GM10847 (cell line): ENCODE results near the gene HES4.

Experiments
- POLR2A ChIP-seq: IDR thresholded peaks from 2 replicates; pipeline ENCODE4 v1.6.1; 2011; ENCODE audit not compliant: insufficient read length; ENCODE audit errors: extremely low read depth

HES4 gene

GRCh38 chr1:1005774-1006304 is 5.9 kb upstream of the HES4 start:
- no peak for TF ChIP-seq POLR2A

DNA sequence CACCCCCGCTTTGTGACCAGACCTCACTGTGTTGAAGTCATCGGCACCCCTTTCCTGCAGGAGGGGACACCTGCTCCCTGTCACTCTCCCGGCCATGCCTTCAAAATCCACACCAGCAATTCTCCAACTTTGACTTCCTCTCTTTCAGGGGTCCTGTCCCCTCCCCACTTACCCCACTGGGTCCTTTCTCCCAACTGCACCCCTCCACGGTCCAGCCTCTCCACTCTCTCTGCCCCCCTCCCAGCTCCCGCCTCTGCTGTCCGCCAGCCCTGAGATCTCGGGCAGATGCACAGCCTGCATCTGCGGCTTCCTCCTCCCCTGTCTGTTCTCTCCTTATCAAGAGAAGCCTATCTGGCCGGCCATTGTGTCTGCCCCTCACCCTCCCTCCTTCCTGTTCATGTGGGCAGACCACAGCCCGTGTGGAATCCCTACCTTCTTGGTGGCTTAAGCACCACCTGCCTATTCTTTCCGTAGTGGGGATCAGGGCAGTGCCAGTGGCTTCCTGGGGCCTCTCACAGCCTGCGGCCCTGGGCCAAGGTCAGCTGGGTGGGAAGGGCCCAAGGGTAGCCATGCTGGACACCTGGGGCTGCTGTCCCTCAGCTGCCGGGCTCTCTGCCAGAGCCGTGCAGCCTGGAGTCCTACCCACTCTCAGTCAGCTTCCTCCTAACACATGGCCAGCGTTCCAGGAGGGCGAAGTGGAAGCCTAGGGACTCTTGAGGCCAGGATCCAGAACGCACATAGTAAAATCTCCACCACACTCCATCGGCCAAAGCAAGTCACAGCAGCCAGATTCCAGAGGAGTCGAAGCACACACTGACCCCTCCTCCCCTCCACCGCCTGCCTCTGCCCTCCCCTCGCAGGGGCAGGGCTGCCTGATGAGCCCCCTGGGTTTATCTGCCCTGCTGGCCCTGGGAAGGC is 5.1 kb upstream of the HES4 start:
- no peak for TF ChIP-seq POLR2A

GRCh38 chr1:1004420-1004779 is 4.5 kb upstream of the HES4 start:
- no peak for TF ChIP-seq POLR2A

DNA sequence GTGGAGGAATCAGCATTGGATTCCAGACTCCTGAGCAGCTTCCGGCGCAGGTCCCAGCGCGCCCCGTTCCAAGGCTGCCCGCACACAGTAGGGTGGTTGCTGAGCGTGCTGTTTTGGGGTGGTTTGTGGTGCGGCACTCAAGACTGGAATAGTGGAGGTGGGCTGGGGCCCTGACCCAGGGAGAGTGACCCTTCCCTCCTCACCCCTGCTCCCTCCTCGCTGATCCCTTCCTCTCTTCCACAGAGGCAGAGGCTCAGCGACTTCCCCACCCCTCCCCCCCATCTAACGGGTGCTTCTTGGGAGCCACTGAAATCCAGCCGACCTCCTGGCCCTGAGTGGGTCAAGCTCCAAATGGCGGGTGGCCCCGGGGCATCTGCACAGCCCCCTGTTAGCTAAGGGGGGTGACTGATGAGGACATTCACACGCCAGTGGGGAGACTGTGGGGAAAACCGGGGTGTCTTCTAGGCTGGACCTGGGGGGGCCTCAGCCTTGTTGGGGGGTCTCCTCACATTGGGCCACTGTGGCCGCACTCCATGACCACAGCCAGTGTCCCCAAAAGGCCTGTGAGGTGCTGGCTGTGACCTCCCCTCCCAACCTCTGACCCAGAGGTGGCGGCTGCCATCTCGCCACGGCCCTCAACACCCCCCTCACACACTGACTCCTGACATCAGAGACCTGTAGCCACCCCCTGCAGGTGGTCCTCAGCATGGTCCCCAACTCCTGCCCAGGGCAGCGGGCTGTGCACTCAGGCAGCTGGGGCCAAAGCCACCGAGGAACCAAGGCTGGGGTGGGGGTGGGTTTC is 3.9 kb upstream of the HES4 start:
- no peak for TF ChIP-seq POLR2A

GRCh38 chr1:1001057-1001783 is 1.3 kb upstream of the HES4 start:
- TF ChIP-seq POLR2A: no peak

DNA sequence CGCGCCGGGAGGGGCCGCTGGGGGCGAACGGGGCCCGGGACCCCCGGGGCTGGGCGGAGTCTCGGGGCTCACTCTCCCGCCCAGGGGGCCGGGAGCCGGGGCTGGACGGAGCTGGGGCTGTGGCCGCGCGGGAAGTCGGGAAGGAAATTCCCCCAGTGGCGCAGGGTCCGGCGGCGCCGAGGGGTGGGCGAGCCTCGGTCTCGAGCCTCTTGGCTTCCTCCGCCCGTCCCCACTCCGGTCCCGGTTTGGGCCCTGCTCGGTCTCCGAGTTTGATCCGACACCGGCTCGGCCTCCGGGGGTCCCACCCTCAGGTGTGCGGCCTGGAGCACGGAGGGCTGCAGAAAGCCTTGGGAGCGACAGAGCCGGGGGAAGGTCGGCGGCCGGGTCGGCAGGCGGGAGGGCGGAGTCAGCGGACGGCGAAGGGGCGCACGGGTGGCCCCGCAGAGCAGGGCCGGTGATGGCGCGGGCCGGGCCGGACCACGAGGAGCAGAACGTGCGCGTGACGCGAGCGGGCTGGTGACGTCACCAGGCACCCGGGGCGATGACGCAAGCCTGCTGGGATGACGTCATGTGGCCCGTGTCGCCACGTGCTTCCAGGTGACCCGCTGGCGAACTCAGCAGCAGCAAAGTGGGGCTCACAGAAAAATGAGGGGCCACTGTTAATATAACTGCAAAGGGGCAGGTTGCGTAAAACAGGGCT is 610 bp upstream of the HES4 start:
- no peak for TF ChIP-seq POLR2A

DNA sequence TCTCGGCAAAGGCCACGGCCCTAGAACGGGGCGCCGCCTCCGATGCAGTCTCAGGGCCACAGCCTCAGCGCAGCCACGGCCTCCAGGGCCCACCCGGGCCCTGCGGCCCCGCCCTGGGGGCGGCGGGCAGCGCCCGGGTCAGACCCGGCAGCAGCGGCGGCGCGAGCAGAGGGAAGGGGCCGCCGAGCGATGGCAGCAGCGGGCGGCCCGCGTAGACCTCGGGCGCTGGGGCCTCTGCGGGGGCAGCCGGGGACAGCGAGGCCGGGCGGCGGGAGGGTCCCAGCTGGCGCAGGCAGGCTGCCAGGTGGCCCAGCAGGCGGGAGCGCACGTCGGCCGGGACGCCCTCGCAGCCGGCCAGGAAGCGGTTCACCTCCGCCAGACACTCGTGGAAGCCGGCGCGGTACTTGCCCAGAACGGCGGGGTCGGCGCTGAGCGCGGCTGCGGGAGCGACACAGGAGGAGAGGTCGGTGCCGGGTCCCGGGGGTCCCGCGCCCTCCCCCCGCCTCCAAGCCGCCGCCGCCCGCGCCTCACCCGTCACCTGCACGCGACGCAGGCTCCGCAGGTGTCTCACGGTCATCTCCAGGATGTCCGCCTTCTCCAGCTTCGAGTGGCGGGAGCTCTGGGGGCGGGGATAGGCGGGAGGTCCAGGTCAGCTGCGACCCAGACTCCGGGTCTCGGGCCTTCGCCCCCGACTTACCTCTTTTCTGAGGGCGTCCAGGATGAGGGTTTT is 737 bp downstream of the HES4 start:
- no peak for TF ChIP-seq POLR2A

DNA sequence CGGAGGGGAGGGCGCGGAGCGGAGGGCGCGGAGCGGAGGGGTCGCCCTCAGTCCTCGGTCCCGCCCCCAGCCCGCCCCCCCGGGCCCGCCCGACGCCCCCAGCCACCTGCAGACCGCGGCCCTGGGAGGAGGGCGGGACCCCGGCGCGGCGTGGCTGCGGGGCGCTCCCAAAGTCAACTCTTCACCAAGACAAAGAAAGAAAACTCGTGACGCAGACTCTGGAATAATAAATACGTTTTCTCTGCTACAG is 1.2 kb downstream of the HES4 start:
- TF ChIP-seq POLR2A: no peak

DNA sequence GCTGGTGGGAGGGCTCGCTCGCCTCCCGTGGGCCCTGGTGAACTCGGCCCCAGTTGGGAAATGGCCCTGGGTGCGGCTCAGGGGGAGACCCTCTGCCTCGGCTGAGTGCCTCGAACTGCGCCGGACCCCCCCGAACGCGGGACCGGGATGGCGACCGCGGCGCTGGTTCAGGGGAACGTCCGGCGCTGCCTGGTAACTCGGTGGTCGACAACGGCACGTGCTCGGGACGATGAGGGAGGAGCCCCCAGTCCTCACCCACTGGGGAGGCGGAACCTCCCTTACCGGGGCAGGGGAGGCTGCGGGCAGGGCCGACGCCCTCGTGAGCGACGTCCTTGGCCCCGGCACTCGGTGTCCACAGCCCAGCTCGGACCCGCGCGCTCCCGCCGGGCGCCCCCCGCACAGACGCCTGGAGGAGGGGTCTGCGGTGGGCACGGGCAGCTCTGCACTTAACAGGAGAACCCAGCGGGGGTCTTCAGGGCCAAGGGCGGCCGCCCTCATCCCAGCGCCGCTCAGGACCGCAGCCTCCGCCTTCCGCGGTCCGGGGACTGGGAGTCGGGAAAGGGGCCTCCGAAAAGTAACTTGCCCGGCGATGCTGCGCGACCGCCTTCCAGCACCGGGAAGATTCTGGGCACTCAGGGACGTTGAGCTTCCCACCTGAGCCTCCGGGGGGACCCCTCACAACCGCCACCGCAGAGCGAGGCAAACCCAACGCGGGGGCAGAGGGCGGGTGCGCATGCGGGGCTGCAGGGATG is 1.7 kb downstream of the HES4 start:
- TF ChIP-seq POLR2A: no peak

DNA sequence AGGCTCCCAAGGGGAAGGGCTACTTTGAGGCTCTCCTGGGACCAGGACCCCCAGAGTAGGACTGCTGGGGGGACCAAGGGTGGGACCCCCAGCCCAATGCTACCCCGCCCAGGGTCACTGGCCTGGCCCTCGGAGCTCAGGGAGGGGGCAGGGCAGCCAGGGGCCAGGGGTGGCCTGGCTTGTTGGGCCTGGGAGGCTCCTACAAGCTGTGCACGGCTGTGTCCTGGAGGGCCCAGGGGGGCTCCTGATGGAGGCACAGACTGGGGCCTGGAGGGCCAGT is 2.2 kb downstream of the HES4 start:
- no peak for TF ChIP-seq POLR2A

- no peak for TF ChIP-seq POLR2A
These were observed 2.8 kb downstream of the HES4 start for GRCh38 chr1:996851-997712.

GRCh38 chr1:995665-996633 is 3.9 kb downstream of the HES4 start:
- TF ChIP-seq POLR2A: no peak
